NCI-H1105 treated with DMSO at 0.1 percent for 48 hours (cell line): ENCODE measurements around the gene GCSAML.

ENCODE experiments used
- DNase-seq: peaks from one replicate; lab custom pipeline; 2025; lab: John Stamatoyannopoulos, UW

Gene GCSAML

GRCh38 chr1:247574664-247575063 is 25.7 kb downstream of the GCSAML start:
- no peak for DNase-seq

GRCh38 chr1:247576514-247576913 is 27.6 kb downstream of the GCSAML start:
- DNase-seq: no peak

GRCh38 chr1:247578946-247579460 is 30.1 kb downstream of the GCSAML start:
- DNase-seq: no peak

GRCh38 chr1:247588060-247588459 is 39.1 kb downstream of the GCSAML start, which contains the start of gene OR2G2:
Gene OR2G2 (plus strand): TSS chr1:247588360. CDS start chr1:247588360, 0 bp downstream.
- DNase-seq: no peak

- no peak for DNase-seq
These were observed 56.4 kb downstream of the GCSAML start, which contains the start of gene OR2G3 for GRCh38 chr1:247605286-247605685. Gene OR2G3 (plus strand): TSS chr1:247605586. CDS start chr1:247605586, 0 bp downstream.

GRCh38 chr1:247613405-247613804 is 64.5 kb downstream of the GCSAML start:
- no peak for DNase-seq

GRCh38 chr1:247614625-247615024 is 65.7 kb downstream of the GCSAML start:
- no peak for DNase-seq
